GM21515 (cell line): Measurements from ENCODE around the gene ZBTB2.
A peak's percentile ranks its signal among the peaks of the same experiment; 100 is the strongest.
"Not testable (repeated sequence)": the region's sequence is repeated elsewhere in the genome, so short reads cannot be mapped to it uniquely, and the experiment has no call there.

Source experiments
- ATAC-seq: cut with Tn5 transposase; IDR thresholded peaks from one replicate; pipeline ENCODE4 v1.9.1; 2021; ENCODE audit not compliant: unreplicated experiment

ZBTB2 gene

GRCh38 chr6:151338651-151339200, 52.6 kb downstream of the ZBTB2 start:
- no peak for ATAC-seq

DNA sequence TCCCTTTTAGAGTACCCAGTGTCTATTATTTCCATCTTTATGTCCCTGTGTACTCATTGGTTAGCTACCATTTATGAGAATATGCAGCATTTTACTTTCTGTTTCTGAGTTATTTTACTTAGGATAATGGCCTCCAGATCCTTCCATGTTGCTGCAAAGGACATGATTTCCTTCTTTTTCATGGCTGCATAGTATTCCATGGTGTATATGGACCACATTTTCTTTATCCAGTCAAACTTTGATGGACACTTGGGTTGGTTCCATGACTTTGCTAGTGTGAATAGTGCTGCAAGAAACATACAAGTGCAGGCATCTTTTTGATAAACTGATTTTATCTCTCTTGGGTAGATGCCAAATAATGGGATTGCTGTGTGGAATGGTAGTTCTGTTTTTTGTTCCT, 55.4 kb downstream of the ZBTB2 start:
- ATAC-seq, result no peak

- no peak for ATAC-seq
Observed at GRCh38 chr6:151330130-151330696, 61.1 kb downstream of the ZBTB2 start.

DNA sequence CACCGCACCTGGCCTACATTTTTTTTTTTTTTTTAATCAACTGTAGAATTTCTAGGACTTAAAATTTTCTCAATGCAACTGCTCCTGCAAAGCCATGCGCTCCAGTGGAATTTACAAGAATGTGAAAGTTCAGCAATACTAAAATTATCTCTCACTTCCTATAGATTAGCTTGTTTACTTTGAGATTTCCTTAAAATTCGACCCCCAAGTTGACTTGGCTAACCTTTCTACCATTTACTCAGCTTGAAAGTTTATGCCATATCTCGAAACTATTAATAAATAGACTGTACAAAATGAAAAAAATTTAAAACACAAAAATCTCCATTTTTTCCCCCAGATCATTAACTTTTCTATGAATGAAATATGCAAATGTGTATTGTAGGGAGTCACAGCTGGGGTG, 64.3 kb downstream of the ZBTB2 start:
- no peak for ATAC-seq

DNA sequence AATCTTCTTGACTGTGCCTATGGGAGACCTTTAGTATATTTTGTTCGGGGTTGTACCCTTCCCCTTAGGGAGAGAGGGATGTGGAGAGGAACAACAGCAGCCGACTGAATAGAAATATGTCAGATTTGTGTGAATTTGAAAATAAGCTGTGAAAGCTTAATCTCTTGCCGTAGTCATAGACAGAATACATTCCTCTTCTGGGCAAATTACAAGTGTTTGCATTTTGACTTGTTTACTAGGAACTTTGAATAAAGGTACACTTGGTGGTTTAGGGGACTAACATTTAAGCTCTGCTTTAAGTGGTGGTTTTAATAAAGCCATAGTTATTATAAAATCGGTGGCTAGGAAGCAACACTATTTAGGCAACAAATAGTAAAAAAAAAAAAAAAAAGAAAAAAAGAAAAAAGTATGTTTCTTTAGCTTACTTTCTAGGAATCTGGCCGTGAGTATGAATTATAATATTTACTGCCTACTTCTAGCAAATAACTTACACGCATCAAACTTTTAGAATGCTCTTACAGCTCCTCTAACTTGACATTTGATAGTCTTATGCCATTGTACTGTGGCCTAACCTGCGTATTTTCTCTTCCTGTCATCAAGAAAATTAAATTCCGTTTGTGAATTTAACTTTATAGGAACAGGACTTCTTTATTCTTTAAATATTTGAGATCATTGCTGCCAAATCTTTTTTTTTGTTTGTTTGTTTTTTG, 65.1 kb downstream of the ZBTB2 start:
- no peak for ATAC-seq

DNA sequence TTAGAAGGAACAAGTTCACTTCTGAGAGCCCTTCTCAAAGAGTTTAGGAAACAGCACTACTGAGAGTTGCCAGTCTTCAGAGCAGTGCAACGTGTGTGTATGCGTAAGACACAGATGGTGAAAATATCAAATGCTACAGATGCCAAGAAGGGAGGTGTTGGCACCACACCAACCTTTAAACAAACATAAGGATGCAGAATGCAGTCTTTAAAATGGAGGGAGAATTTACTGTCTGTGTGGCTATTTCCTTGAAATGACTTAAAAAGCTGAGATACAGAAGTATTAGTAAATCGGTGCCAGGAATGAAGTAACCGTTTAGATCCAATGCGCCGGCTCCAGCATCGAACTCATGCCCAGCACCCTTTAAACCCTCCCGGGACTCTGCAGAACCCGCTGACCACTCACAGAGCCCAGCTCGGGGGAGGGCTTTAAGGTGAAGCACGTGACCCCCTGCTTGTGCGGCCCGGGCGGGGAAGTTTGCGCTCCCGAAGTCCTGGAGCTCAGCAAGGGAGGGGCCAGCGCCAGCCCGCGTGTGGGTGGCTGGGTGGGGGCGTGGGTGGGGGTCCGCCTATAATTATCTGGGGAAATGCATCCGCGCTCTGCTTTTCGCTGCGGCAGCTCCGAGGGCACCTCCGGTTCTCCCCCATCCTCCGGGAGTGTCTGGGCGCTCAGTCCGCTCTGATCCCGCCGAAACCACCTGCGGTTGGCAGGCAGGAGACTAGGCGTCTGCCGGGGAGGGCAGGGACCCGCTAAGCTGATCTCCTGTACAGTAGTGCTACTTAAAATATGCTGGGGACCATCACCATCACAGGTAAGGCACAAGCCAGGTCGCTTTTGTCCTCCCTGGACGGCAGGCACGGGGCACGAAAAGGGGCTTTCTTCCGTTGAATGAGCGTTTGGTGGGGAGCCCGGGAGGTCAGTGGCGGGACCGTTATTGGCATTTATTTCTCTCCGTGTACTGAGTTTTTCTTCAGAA, 66.0 kb downstream of the ZBTB2 start:
- no peak for ATAC-seq

- ATAC-seq, result no peak
Observed at GRCh38 chr6:151324488-151324825, 66.9 kb downstream of the ZBTB2 start.

- ATAC-seq, result peak; percentile 85
Observed at GRCh38 chr6:151323791-151324487, 67.4 kb downstream of the ZBTB2 start.

DNA sequence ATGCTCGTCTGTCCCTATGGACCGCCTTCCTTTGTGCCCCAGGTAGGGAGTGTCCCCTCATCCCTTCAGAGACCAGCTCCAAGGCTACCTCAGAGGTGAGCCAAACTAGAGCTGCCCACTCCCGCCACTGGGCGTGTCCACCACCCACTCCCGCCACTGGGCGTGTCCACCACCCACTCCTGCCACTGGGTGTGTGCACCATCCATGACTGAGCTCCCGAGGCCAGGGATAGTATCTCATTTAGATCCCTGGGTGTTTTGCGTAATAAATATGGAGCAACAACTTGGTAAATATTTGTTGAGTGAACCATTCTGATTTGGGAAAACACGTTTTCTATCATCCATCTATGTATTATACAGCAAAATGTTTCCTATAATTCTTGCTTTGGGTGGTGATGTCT, 68.8 kb downstream of the ZBTB2 start:
- ATAC-seq, result no peak

GRCh38 chr6:151321438-151321837, 69.9 kb downstream of the ZBTB2 start:
- no peak for ATAC-seq

- no peak for ATAC-seq
Observed at GRCh38 chr6:151320140-151320539, 71.2 kb downstream of the ZBTB2 start.

- no peak for ATAC-seq
Observed at GRCh38 chr6:151317995-151318365, 73.4 kb downstream of the ZBTB2 start.

- no peak for ATAC-seq
Observed at GRCh38 chr6:151317103-151317994, 74.0 kb downstream of the ZBTB2 start.

- not testable (repeated sequence) for ATAC-seq
Observed at GRCh38 chr6:151315661-151316060, 75.7 kb downstream of the ZBTB2 start.
